Globus pallidus (tissue), 1 donor: ENCODE results near the gene MBTD1.

Experiments
- DNase-seq: peaks from one replicate; pipeline ENCODE4 v3.0.0-alpha.2; 2015; ENCODE audit warnings: low spot score

The MBTD1 gene

GRCh38 chr17:51144266-51145022 lies 115.4 kb downstream of the MBTD1 start:
- no peak for DNase-seq

DNA sequence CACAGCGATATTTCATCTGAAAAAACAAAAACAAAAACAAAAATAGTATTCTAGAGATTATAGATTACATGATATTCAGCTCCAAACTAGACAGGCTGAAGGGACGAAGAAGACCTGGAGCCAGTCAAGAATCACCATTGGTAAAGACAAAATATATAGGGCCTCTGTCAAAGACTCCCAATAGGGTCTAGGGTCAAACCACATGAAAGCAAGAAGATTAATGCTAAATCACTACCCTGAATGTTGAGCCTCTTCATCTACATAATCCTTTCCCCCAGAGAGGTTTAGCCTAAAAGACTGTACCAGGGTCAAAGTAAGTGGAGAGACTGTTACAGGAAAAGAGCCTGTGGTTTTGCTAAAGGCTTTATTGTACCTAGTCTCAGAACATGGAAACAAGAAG lies 117.3 kb downstream of the MBTD1 start:
- no peak for DNase-seq

- DNase-seq = no peak
These were observed 123.9 kb downstream of the MBTD1 start for GRCh38 chr17:51135956-51136355.

GRCh38 chr17:51133365-51133764 lies 126.5 kb downstream of the MBTD1 start:
- no peak for DNase-seq

- DNase-seq = no peak
These were observed 126.9 kb downstream of the MBTD1 start for GRCh38 chr17:51132964-51133319.

- no peak for DNase-seq
These were observed 131.8 kb downstream of the MBTD1 start for GRCh38 chr17:51128076-51128475.
